Testis (tissue), 2 donors: Measurements from ENCODE around the gene IRAG1.

Experiments used
- POLR2A ChIP-seq: fragments of 450-650 bp; IDR thresholded peaks from one replicate; pipeline ENCODE4 v1.6.1; 2017; ENCODE audit warnings: antibody characterized with exemption, mild to moderate bottlenecking, moderate library complexity
- TF ChIP-seq, protein P1 (sequence below), 3 experiments: fragments of 450-650 bp in 2 of 3; fragments of 200-600 bp in 1 of 3; sonication (generic) in 1 of 3; IDR thresholded peaks; one replicate each; pipeline ENCODE4 v1.5.1; 2016 to 2019; ENCODE audit warnings: antibody characterized with exemption in 3 of 3, mild to moderate bottlenecking in 2 of 3, moderate library complexity in 1 of 3

- TF ChIP-seq, protein P1, sequence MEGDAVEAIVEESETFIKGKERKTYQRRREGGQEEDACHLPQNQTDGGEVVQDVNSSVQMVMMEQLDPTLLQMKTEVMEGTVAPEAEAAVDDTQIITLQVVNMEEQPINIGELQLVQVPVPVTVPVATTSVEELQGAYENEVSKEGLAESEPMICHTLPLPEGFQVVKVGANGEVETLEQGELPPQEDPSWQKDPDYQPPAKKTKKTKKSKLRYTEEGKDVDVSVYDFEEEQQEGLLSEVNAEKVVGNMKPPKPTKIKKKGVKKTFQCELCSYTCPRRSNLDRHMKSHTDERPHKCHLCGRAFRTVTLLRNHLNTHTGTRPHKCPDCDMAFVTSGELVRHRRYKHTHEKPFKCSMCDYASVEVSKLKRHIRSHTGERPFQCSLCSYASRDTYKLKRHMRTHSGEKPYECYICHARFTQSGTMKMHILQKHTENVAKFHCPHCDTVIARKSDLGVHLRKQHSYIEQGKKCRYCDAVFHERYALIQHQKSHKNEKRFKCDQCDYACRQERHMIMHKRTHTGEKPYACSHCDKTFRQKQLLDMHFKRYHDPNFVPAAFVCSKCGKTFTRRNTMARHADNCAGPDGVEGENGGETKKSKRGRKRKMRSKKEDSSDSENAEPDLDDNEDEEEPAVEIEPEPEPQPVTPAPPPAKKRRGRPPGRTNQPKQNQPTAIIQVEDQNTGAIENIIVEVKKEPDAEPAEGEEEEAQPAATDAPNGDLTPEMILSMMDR (IDR thresholded peaks at IDR 0.05), result no peak
- TF ChIP-seq POLR2A, result no peak
Observed at GRCh38 chr11:10650166-10650565, 43.4 kb downstream of the IRAG1 start.
